Keratinocyte (primary cell): Measurements from ENCODE around the gene CTXN1. TPM values are rescaled to one million over a fixed set of nuclear protein-coding genes. Genes with fewer than 3 reads are reported as not detected.

Source experiments
- DNase-seq: peaks from one replicate; pipeline ENCODE4 v3.0.0-alpha.2; 2011; ENCODE audit warnings: low read depth, missing footprints, low spot score
- FAIRE-seq: peaks from 2 replicates; lab custom pipeline; 2011; peaks lifted over from hg19 to GRCh38; lab: Jason Lieb, UNC
- H2AFZ ChIP-seq: 2 replicates; pipeline ENCODE4 v1.6.0; 2012; ENCODE audit warnings: low read length, control low read depth, inconsistent platforms; ENCODE audit not compliant: control insufficient read depth
- H3K27ac ChIP-seq: 2 replicates; pipeline ENCODE4 v1.5.1; 2011; ENCODE audit warnings: low read length; ENCODE audit not compliant: control insufficient read depth, insufficient read depth
- H3K27me3 ChIP-seq: 3 replicates; pipeline ENCODE4 v1.6.0; 2011; ENCODE audit warnings: low read length; ENCODE audit not compliant: control insufficient read depth, insufficient read depth; ENCODE audit errors: extremely low read depth
- H3K36me3 ChIP-seq, 2 experiments: 2 replicates in 1 of 2; 3 replicates in 1 of 2; pipeline ENCODE4 v1.5.1; 2011; ENCODE audit warnings: low read length in 2 of 2, mild to moderate bottlenecking in 1 of 2; ENCODE audit not compliant: control insufficient read depth in 2 of 2, insufficient read depth in 2 of 2; ENCODE audit errors: extremely low read depth in 1 of 2
- H3K4me1 ChIP-seq: 3 replicates; pipeline ENCODE4 v1.5.1; 2011; ENCODE audit warnings: low read length; ENCODE audit not compliant: control insufficient read depth, insufficient read depth; ENCODE audit errors: extremely low read depth
- H3K4me2 ChIP-seq: 3 replicates; pipeline ENCODE4 v1.6.0; 2011; ENCODE audit warnings: low read depth, low read length; ENCODE audit not compliant: control insufficient read depth, insufficient read depth; ENCODE audit errors: extremely low read depth
- H3K4me3 ChIP-seq, 3 experiments: fragments of 200-600 bp in 1 of 3; sonication (generic) in 1 of 3; 2 replicates in 2 of 3; 3 replicates in 1 of 3; pipeline ENCODE4 v1.5.1; 2011 to 2016; ENCODE audit warnings: low read length in 3 of 3, mild to moderate bottlenecking in 3 of 3, control low read depth in 2 of 3, inconsistent platforms in 1 of 3, low read depth in 1 of 3, mixed read lengths in 1 of 3, mixed run types in 1 of 3, moderate library complexity in 1 of 3; ENCODE audit not compliant: control insufficient read depth in 2 of 3, insufficient read depth in 2 of 3; ENCODE audit errors: extremely low read depth in 1 of 3
- H3K79me2 ChIP-seq: 2 replicates; pipeline ENCODE4 v1.6.0; 2012; ENCODE audit warnings: low read length; ENCODE audit not compliant: control insufficient read depth, insufficient read depth
- H3K9ac ChIP-seq: 3 replicates; pipeline ENCODE4 v1.6.0; 2011; ENCODE audit warnings: low read length; ENCODE audit not compliant: control insufficient read depth, insufficient read depth; ENCODE audit errors: extremely low read depth
- H3K9me1 ChIP-seq: 3 replicates; pipeline ENCODE4 v1.6.0; 2011; ENCODE audit warnings: low read length; ENCODE audit not compliant: control insufficient read depth, insufficient read depth; ENCODE audit errors: extremely low read depth
- H3K9me3 ChIP-seq: 2 replicates; pipeline ENCODE4 v1.5.1; 2012; ENCODE audit warnings: low read depth, low read length; ENCODE audit not compliant: control insufficient read depth
- H4K20me1 ChIP-seq: 3 replicates; pipeline ENCODE4 v1.6.0; 2011; ENCODE audit warnings: low read length; ENCODE audit not compliant: control insufficient read depth, insufficient read depth; ENCODE audit errors: extremely low read depth
- EZH2 ChIP-seq: IDR thresholded peaks from one replicate; pipeline ENCODE4 v1.6.1; 2012; ENCODE audit warnings: inconsistent platforms, mild to moderate bottlenecking, low read length, moderate library complexity
- dilution Hi-C: fragments of 300-500 bp; cut with MboI; formaldehyde crosslinking; loops from one replicate; pipeline ENCODE4 v1.7.0; 2020; ENCODE audit warnings: low sequenced_read_pairs; ENCODE audit not compliant: extremely low pct_ligation_motif_present
- polyA plus RNA-seq, 5 experiments: library from polyadenylated mRNA; depleted of rRNA in 3 of 5; stranded (reverse) in 3 of 5; stranded (forward) in 1 of 5; unstranded in 1 of 5; fragments of >200 nt; gene quantifications; 1 replicate in 1 of 5; 2 replicates in 3 of 5; 3 replicates in 1 of 5; pipeline versions ENCODE4 v1.2.1 to v1.2.3, GENCODE V29; 2011 to 2012; ENCODE audit warnings: missing spikeins in 2 of 5, low read depth in 1 of 5, low replicate concordance in 1 of 5
- TF ChIP-seq, protein P1 (sequence below), 3 experiments: IDR thresholded peaks in 1 of 3; conservative IDR thresholded peaks in 1 of 3; optimal IDR thresholded peaks in 1 of 3; 2 replicates in 2 of 3; 3 replicates in 1 of 3; pipeline versions ENCODE3 to v1.5.1; 2011; ENCODE audit warnings: low read length in 3 of 3, mild to moderate bottlenecking in 3 of 3, moderate library complexity in 2 of 3, control low read depth in 1 of 3, inconsistent platforms in 1 of 3; ENCODE audit not compliant: insufficient read depth in 2 of 3; ENCODE audit errors: extremely low read depth in 1 of 3

The CTXN1 gene
- polyA plus RNA-seq, 1 donor (not counting 4 experiments of a cell fraction or from before 2014, with no cell fraction given) = 0.41 TPM

DNA sequence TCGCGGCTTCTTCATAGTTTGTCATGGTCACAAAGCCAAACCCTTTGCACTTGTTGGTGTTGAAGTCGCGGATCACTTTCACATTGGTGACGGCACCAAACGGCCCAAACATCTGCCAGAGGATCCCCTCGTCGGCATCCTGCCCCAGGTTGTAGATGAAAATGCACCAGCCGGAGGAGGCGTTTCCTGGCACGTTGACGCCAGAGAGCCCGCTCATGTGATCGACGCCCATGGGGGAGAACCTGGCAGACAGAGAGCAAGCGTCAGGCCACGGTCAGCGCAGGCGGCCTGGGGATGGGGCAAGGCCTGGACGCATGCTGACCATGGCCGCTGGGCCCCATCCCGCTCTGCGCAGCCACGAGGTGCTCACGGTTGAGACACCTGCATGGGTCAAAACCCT lies 37.6 kb upstream of the CTXN1 start:
- FAIRE-seq = no peak
- Histone ChIP-seq H3K27me3 (no peaks in the 10 kb centered on the region), H4K20me1 (no peaks in the 10 kb centered on the region), H3K9ac (no peak overlapping the region), H3K79me2 (no peaks in the 10 kb centered on the region), H3K36me3 (peaks cover 20 to 27% of the 10 kb centered on the region in 2 experiments), H3K9me1 (no peaks in the 10 kb centered on the region), H3K4me3 (no peak overlapping the region), H3K9me3 (no peaks in the 10 kb centered on the region), H3K27ac (no peak overlapping the region), H2AFZ (no peak overlapping the region), H3K4me1 (no peaks in the 10 kb centered on the region), H3K4me2 (no peak overlapping the region)
- no peak for DNase-seq
- TF ChIP-seq EZH2 = no peak
- TF ChIP-seq, protein P1, sequence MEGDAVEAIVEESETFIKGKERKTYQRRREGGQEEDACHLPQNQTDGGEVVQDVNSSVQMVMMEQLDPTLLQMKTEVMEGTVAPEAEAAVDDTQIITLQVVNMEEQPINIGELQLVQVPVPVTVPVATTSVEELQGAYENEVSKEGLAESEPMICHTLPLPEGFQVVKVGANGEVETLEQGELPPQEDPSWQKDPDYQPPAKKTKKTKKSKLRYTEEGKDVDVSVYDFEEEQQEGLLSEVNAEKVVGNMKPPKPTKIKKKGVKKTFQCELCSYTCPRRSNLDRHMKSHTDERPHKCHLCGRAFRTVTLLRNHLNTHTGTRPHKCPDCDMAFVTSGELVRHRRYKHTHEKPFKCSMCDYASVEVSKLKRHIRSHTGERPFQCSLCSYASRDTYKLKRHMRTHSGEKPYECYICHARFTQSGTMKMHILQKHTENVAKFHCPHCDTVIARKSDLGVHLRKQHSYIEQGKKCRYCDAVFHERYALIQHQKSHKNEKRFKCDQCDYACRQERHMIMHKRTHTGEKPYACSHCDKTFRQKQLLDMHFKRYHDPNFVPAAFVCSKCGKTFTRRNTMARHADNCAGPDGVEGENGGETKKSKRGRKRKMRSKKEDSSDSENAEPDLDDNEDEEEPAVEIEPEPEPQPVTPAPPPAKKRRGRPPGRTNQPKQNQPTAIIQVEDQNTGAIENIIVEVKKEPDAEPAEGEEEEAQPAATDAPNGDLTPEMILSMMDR (optimal IDR thresholded peaks at IDR 0.05 in 1 of 3, IDR thresholded peaks at IDR 0.05 in 1 of 3, conservative IDR thresholded peaks at IDR 0.05 in 1 of 3; ENCODE audit: extremely low read depth in 1 of 3, insufficient read depth in 2 of 3, low read length in 3 of 3) = no peak
- dilution Hi-C loops = no loop called here

- H3K4me3 ChIP-seq = no peak overlapping the region
- H3K27me3 ChIP-seq = no peaks in the 10 kb centered on the region
- no peak for TF ChIP-seq EZH2
- TF ChIP-seq, protein P1 (optimal IDR thresholded peaks at IDR 0.05 in 1 of 3, IDR thresholded peaks at IDR 0.05 in 1 of 3, conservative IDR thresholded peaks at IDR 0.05 in 1 of 3; ENCODE audit: extremely low read depth in 1 of 3, insufficient read depth in 2 of 3, low read length in 3 of 3) = no peak
- H3K4me2 ChIP-seq = no peak overlapping the region
- no peaks in the 10 kb centered on the region for H3K9me3 ChIP-seq
- FAIRE-seq = no peak
- dilution Hi-C loops = no loop called here
- no peaks in the 10 kb centered on the region for H3K9me1 ChIP-seq
- H3K4me1 ChIP-seq = no peaks in the 10 kb centered on the region
- H4K20me1 ChIP-seq = no peaks in the 10 kb centered on the region
- H3K27ac ChIP-seq = no peak overlapping the region
- no peak overlapping the region for H3K9ac ChIP-seq
- no peak overlapping the region for H2AFZ ChIP-seq
- DNase-seq = no peak
- H3K79me2 ChIP-seq = no peaks in the 10 kb centered on the region
- H3K36me3 ChIP-seq = peaks cover 21 to 22% of the 10 kb centered on the region in 2 experiments
Observed at GRCh38 chr19:7962644-7963268, 36.8 kb upstream of the CTXN1 start.
